Measurements from ENCODE around the gene ACP6. TPM values are rescaled to one million over a fixed set of nuclear protein-coding genes. Genes with fewer than 3 reads are reported as not detected.

The ACP6 gene
- total RNA-seq, 1 experiment from 2014 or later, result 14.4 TPM

- H3K27ac ChIP-seq (ENCODE audit: low read depth, low read length, poor library complexity, severe bottlenecking), result no peak overlapping the region
- POLR2A ChIA-PET (ENCODE audit: low non-redundant PET), result no interaction called here
- H3K36me3 ChIP-seq (ENCODE audit: insufficient read depth, low read length, poor library complexity, severe bottlenecking), result peaks cover 53% of the 10 kb centered on the region
- no peak overlapping the region for H3K4me3 ChIP-seq (ENCODE audit: low read depth, low read length, poor library complexity, severe bottlenecking)
- TF ChIP-seq EZH2 (IDR thresholded peaks at IDR 0.05; ENCODE audit: borderline replicate concordance, low read depth, low read length, poor library complexity, severe bottlenecking) (no peak), CTCF (conservative IDR thresholded peaks at IDR 0.05; ENCODE audit: low read depth, low read length) (no peak)
- no peak for DNase-seq (ENCODE audit: low spot score)
- no TSS peak for BruUV-seq (replicated peaks)
- no peaks in the 10 kb centered on the region for H3K27me3 ChIP-seq (replicated peaks; ENCODE audit: insufficient read depth, low read depth, low read length, poor library complexity)
- H3K9me3 ChIP-seq (ENCODE audit: low read depth, low read length, poor library complexity, severe bottlenecking), result no peaks in the 10 kb centered on the region
- peaks cover 6% of the 10 kb centered on the region for H3K4me1 ChIP-seq (ENCODE audit: insufficient read depth, low read length, poor library complexity, severe bottlenecking)
- CTCF ChIA-PET, result no interaction called here
- intact Hi-C loops (cut with micrococcal nuclease; ENCODE audit: unreplicated experiment), result no loop called here
Observed at GRCh38 chr1:147611021-147611426, 59.3 kb downstream of the ACP6 start.

DNA sequence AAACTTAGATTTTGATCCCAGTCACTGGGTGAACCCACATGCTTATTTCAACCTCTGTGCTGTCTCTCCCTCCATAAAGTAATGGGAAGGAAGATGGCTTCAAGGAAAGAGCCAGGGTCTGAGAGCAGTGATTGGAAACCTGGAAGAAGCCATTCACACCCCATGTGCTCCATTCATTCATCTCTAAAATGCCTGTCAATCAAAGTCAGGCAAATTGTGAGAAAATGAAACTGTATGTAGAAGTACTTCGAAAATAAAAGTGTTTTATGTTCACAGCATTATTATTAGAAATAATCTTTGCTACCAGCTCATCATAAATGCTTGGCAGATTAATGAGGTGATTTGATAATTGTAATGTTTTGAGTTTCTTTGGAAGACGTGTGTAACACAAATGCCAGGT is 61.0 kb downstream of the ACP6 start:
- intact Hi-C loops (cut with micrococcal nuclease; ENCODE audit: unreplicated experiment), result no loop called here
- ChIA-PET CTCF (no interaction called here), POLR2A (ENCODE audit: low non-redundant PET) (no interaction called here)
- no peak for DNase-seq (ENCODE audit: low spot score)
- TF ChIP-seq CTCF (conservative IDR thresholded peaks at IDR 0.05; ENCODE audit: low read depth, low read length) (no peak), EZH2 (IDR thresholded peaks at IDR 0.05; ENCODE audit: borderline replicate concordance, low read depth, low read length, poor library complexity, severe bottlenecking) (no peak)
- Histone ChIP-seq H3K27ac (ENCODE audit: low read depth, low read length, poor library complexity, severe bottlenecking) (no peak overlapping the region), H3K4me1 (ENCODE audit: insufficient read depth, low read length, poor library complexity, severe bottlenecking) (peaks cover 6% of the 10 kb centered on the region), H3K36me3 (ENCODE audit: insufficient read depth, low read length, poor library complexity, severe bottlenecking) (peaks cover 48% of the 10 kb centered on the region), H3K9me3 (ENCODE audit: low read depth, low read length, poor library complexity, severe bottlenecking) (no peaks in the 10 kb centered on the region), H3K4me3 (ENCODE audit: low read depth, low read length, poor library complexity, severe bottlenecking) (no peak overlapping the region), H3K27me3 (replicated peaks; ENCODE audit: insufficient read depth, low read depth, low read length, poor library complexity) (no peaks in the 10 kb centered on the region)
- BruUV-seq (replicated peaks), result no TSS peak

DNA sequence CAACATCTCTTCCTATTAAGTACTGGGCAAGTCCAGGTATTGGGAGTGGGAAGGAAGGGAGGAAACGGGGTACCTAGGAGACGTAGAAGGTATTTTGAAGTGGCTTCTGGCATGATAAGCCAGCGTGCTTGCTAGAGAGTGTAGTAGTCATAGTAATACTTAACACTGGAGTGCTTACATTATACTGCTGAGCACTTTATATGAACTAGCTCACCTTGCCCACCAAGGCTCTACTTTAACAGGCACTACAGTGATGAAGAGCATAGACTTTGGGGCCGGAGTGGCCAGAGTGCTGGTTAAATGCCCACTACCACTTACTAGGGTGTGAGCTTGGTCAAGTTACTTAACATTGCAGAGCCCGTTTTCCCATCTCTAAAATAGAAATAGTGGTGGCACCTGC is 61.7 kb downstream of the ACP6 start:
- Histone ChIP-seq H3K4me3 (ENCODE audit: low read depth, low read length, poor library complexity, severe bottlenecking) (no peak overlapping the region), H3K27ac (ENCODE audit: low read depth, low read length, poor library complexity, severe bottlenecking) (no peak overlapping the region), H3K27me3 (replicated peaks; ENCODE audit: insufficient read depth, low read depth, low read length, poor library complexity) (no peaks in the 10 kb centered on the region), H3K4me1 (ENCODE audit: insufficient read depth, low read length, poor library complexity, severe bottlenecking) (peaks cover 6% of the 10 kb centered on the region), H3K9me3 (ENCODE audit: low read depth, low read length, poor library complexity, severe bottlenecking) (no peaks in the 10 kb centered on the region), H3K36me3 (ENCODE audit: insufficient read depth, low read length, poor library complexity, severe bottlenecking) (peaks cover 44% of the 10 kb centered on the region)
- no TSS peak for BruUV-seq (replicated peaks)
- intact Hi-C loops (cut with micrococcal nuclease; ENCODE audit: unreplicated experiment), result no loop called here
- CTCF ChIA-PET, result no interaction called here
- TF ChIP-seq EZH2 (IDR thresholded peaks at IDR 0.05; ENCODE audit: borderline replicate concordance, low read depth, low read length, poor library complexity, severe bottlenecking), result no peak
- POLR2A ChIA-PET (ENCODE audit: low non-redundant PET), result no interaction called here
- DNase-seq (ENCODE audit: low spot score), result no peak

- Histone ChIP-seq H3K9me3 (ENCODE audit: low read depth, low read length, poor library complexity, severe bottlenecking) (no peaks in the 10 kb centered on the region), H3K27ac (ENCODE audit: low read depth, low read length, poor library complexity, severe bottlenecking) (no peak overlapping the region), H3K4me1 (ENCODE audit: insufficient read depth, low read length, poor library complexity, severe bottlenecking) (peaks cover 5% of the 10 kb centered on the region), H3K4me3 (ENCODE audit: low read depth, low read length, poor library complexity, severe bottlenecking) (no peak overlapping the region), H3K36me3 (ENCODE audit: insufficient read depth, low read length, poor library complexity, severe bottlenecking) (peaks cover 23% of the 10 kb centered on the region), H3K27me3 (replicated peaks; ENCODE audit: insufficient read depth, low read depth, low read length, poor library complexity) (no peaks in the 10 kb centered on the region)
- TF ChIP-seq CTCF (conservative IDR thresholded peaks at IDR 0.05; ENCODE audit: low read depth, low read length) (no peak), EZH2 (IDR thresholded peaks at IDR 0.05; ENCODE audit: borderline replicate concordance, low read depth, low read length, poor library complexity, severe bottlenecking) (no peak)
- no TSS peak for BruUV-seq (replicated peaks)
- ChIA-PET POLR2A (ENCODE audit: low non-redundant PET) (no interaction called here), CTCF (no interaction called here)
- no peak for DNase-seq (ENCODE audit: low spot score)
- intact Hi-C loops (cut with micrococcal nuclease; ENCODE audit: unreplicated experiment), result no loop called here
Observed at GRCh38 chr1:147605591-147605990, 64.7 kb downstream of the ACP6 start.
